A673 (cell line): ENCODE results near the gene USP27X. TPM values are rescaled to one million over a fixed set of nuclear protein-coding genes. Genes with fewer than 3 reads are reported as not detected.

Source experiments
- BruUV-seq: library from RNA; stranded (reverse); fragments of 400-500 nt; replicated peaks from 2 replicates; lab custom pipeline; 2021; lab: Mats Ljungman, UMichigan
- CTCF ChIA-PET: fragments of 300-600 bp; sonication (Branson Sonifier 250); formaldehyde crosslinking; loops from one replicate; lab custom pipeline; 2022; ENCODE audit warnings: antibody characterized with exemption; lab: Charles Lee
- POLR2A ChIA-PET: fragments of 300-600 bp; sonication (Branson Sonifier 250); formaldehyde crosslinking; loops from one replicate; lab custom pipeline; 2022; ENCODE audit warnings: antibody characterized with exemption; ENCODE audit not compliant: low non-redundant PET; lab: Charles Lee
- DNase-seq: peaks from one replicate; pipeline ENCODE4 v3.0.0-alpha.2; 2015; ENCODE audit warnings: low spot score
- H3K27ac ChIP-seq: fragments of 200-600 bp; sonication (generic); 2 replicates; pipeline ENCODE4 v1.5.1; 2016; ENCODE audit warnings: mixed run types, low read depth, mild to moderate bottlenecking, mixed read lengths, antibody characterized with exemption, low read length; ENCODE audit not compliant: poor library complexity, severe bottlenecking
- H3K27me3 ChIP-seq: fragments of 200-600 bp; sonication (generic); replicated peaks from 2 replicates; pipeline ENCODE4 v1.6.1; 2017; ENCODE audit warnings: mixed run types, low read depth, mild to moderate bottlenecking, mixed read lengths, antibody characterized with exemption, low read length; ENCODE audit not compliant: insufficient read depth, poor library complexity
- H3K36me3 ChIP-seq: fragments of 200-600 bp; sonication (generic); 2 replicates; pipeline ENCODE4 v1.6.1; 2016; ENCODE audit warnings: mixed run types, mild to moderate bottlenecking, mixed read lengths, antibody characterized with exemption, low read length; ENCODE audit not compliant: insufficient read depth, poor library complexity, severe bottlenecking
- H3K4me1 ChIP-seq: fragments of 200-600 bp; sonication (generic); 2 replicates; pipeline ENCODE4 v1.6.1; 2017; ENCODE audit warnings: mixed run types, mild to moderate bottlenecking, mixed read lengths, antibody characterized with exemption, low read length; ENCODE audit not compliant: insufficient read depth, poor library complexity, severe bottlenecking
- H3K4me3 ChIP-seq: fragments of 200-600 bp; sonication (generic); 2 replicates; pipeline ENCODE4 v1.5.1; 2016; ENCODE audit warnings: low read depth, mixed run types, mild to moderate bottlenecking, mixed read lengths, low read length; ENCODE audit not compliant: poor library complexity, severe bottlenecking
- H3K9me3 ChIP-seq: fragments of 200-600 bp; sonication (generic); 2 replicates; pipeline ENCODE4 v1.6.1; 2016; ENCODE audit warnings: mixed run types, low read depth, mild to moderate bottlenecking, mixed read lengths, antibody characterized with exemption, low read length; ENCODE audit not compliant: poor library complexity, severe bottlenecking
- EZH2 ChIP-seq: fragments of 200-600 bp; sonication (generic); IDR thresholded peaks from 2 replicates; pipeline ENCODE4 v1.6.1; 2017; ENCODE audit warnings: borderline replicate concordance, low read depth, mild to moderate bottlenecking, mixed read lengths, antibody characterized with exemption, low read length; ENCODE audit not compliant: poor library complexity, severe bottlenecking
- intact Hi-C: fragments of 100-400 bp; cut with micrococcal nuclease; formaldehyde crosslinking; loops from one replicate; pipeline ENCODE4 v1.10.0; 2022; ENCODE audit not compliant: unreplicated experiment
- total RNA-seq: library from RNA; stranded (reverse); gene quantifications from 2 replicates; pipeline ENCODE4 v1.2.3, GENCODE V29; 2021
- TF ChIP-seq, protein P1 (sequence below): fragments of 300-800, 200-600 bp; sonication (generic); conservative IDR thresholded peaks from 2 replicates; pipeline ENCODE4 v1.5.1; 2017; ENCODE audit warnings: low read depth, mild to moderate bottlenecking, antibody characterized with exemption, low read length, moderate library complexity, mixed read lengths

Gene USP27X
- total RNA-seq, 1 experiment from 2014 or later = 6.7 TPM

DNA sequence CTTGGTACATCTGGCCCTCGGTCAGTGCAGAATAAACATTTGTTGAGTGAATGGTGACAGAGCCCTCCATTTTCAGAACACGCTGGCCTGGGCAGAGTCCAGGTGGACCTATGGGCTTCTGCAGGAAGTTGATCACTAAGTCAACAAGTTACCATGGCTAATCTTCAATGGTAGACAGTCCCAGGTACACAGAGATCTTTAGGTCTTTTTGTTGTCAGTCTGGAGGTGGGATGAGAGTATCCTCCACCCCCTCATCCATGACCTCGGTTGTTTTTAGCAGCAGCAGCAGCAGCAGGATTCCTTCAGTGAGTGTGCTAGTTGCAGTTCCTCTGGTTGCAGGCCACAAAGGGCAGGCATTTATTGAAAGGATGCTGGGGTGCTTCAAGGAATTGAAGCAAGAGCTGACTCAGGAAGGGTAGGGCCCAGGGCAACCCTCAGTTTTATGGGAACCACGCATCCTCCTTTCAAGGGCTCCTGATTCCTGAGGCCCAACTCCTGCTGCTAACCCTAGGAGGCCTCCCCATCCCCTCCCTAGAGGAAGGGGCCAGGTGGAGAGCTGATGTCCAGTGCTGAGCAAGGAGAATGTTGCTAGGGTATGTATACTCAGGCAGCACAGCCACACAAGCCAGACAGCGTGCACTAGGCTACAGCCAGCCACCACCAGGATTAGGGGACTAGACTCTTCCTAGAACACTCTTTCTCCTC, 1.7 kb upstream of the USP27X start:
- no TSS peak for BruUV-seq
- TF ChIP-seq EZH2 = no peak
- TF ChIP-seq, protein P1, sequence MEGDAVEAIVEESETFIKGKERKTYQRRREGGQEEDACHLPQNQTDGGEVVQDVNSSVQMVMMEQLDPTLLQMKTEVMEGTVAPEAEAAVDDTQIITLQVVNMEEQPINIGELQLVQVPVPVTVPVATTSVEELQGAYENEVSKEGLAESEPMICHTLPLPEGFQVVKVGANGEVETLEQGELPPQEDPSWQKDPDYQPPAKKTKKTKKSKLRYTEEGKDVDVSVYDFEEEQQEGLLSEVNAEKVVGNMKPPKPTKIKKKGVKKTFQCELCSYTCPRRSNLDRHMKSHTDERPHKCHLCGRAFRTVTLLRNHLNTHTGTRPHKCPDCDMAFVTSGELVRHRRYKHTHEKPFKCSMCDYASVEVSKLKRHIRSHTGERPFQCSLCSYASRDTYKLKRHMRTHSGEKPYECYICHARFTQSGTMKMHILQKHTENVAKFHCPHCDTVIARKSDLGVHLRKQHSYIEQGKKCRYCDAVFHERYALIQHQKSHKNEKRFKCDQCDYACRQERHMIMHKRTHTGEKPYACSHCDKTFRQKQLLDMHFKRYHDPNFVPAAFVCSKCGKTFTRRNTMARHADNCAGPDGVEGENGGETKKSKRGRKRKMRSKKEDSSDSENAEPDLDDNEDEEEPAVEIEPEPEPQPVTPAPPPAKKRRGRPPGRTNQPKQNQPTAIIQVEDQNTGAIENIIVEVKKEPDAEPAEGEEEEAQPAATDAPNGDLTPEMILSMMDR = no peak
- Histone ChIP-seq H3K4me3 (no peak overlapping the region), H3K9me3 (no peaks in the 10 kb centered on the region), H3K27ac (no peak overlapping the region), H3K27me3 (no peaks in the 10 kb centered on the region), H3K36me3 (no peaks in the 10 kb centered on the region), H3K4me1 (no peaks in the 10 kb centered on the region)
- POLR2A ChIA-PET = no interaction called here
- CTCF ChIA-PET = interaction anchor here (0.6 to 1.0 kb wide), 3 partner anchors 12 to 328 kb away, joined by 3 to 4 read pairs (median 3); no protein-coding TSS in a partner anchor
- no peak for DNase-seq
- intact Hi-C loops = no loop called here

DNA sequence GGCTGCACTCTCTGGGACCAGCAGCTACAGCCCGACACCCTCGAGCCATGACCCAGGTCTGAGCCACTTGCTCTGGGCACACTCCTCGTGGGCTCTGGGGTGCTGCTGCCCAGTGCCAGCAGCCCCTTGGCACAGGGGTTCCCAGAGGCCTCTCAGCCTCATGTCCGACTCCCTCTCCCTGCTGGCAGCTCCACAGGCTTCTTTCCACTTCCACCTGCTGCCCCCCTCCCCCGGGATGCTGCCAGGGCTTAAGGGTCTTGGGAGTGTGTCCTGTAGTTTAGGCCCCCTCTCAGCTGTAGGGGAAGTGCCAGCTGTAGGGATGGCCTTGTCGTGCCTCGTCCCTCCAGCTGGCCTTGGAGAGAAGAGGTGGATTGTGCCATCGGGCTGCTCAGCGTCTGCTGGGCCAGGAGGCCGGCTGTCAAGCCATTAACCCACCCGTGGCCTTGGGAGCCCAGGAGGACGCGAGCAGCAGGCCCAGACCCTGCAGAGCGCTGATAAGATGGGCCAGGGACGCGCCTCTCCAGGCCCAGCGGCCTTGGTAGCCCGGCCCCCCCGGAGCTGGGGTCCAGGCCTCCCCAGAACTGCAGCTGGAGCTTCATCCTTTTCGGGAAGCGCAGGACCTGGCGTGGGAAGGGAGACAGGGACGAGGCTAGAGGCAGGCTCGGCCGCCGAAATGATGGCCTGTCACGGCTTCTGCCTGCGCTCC, 1.0 kb upstream of the USP27X start:
- intact Hi-C loops = no loop called here
- DNase-seq = no peak
- Histone ChIP-seq H3K4me1 (no peaks in the 10 kb centered on the region), H3K27me3 (no peaks in the 10 kb centered on the region), H3K4me3 (peak overlapping the region; percentile 46), H3K27ac (peak overlapping the region; percentile 69), H3K36me3 (no peaks in the 10 kb centered on the region), H3K9me3 (no peaks in the 10 kb centered on the region)
- ChIA-PET POLR2A (interaction anchor here (0.6 kb wide), 1 partner anchor 1128 kb away, joined by 4 read pairs; no protein-coding TSS in a partner anchor), CTCF (interaction anchor here (0.7 to 1.3 kb wide), 3 partner anchors 39 to 1230 kb away, joined by 3 to 4 read pairs (median 3); no protein-coding TSS in a partner anchor)
- BruUV-seq = no TSS peak
- no peak for TF ChIP-seq EZH2
- TF ChIP-seq, protein P1 = no peak

GRCh38 chrX:49879656-49880277, 483 bp downstream of the USP27X start:
- POLR2A ChIA-PET = no interaction called here

More at GRCh38 chrX:49879656-49880277, 483 bp downstream of the USP27X start:
- H3K27ac ChIP-seq = peak overlapping the region; percentile 69
- no TSS peak for BruUV-seq
- no peaks in the 10 kb centered on the region for H3K9me3 ChIP-seq
- DNase-seq = no peak
- H3K4me3 ChIP-seq = peak overlapping the region; percentile 46
- TF ChIP-seq, protein P1 = no peak
- TF ChIP-seq EZH2 = no peak
- CTCF ChIA-PET = interaction anchor here (0.7 to 1.3 kb wide), 2 partner anchors 37 to 39 kb away, joined by 3 to 4 read pairs; no protein-coding TSS in a partner anchor
- intact Hi-C loops = loop anchor here (5.0 kb wide), 1 partner anchor 38 kb away; no protein-coding TSS in a partner anchor
- H3K27me3 ChIP-seq = no peaks in the 10 kb centered on the region
- no peaks in the 10 kb centered on the region for H3K36me3 ChIP-seq
- H3K4me1 ChIP-seq = no peaks in the 10 kb centered on the region
